Stimulated activated CD4-positive, alpha-beta T cell treated with anti-CD3 and anti-CD28 coated beads, TNF-alpha, amount 100 ng/mL, for 4 hours (primary cell): ENCODE results near the gene TRAPPC14.
"Not testable (repeated sequence)": the region's sequence is repeated elsewhere in the genome, so short reads cannot be mapped to it uniquely, and the experiment has no call there.

Experiments used
- DNase-seq, 3 experiments: peaks; one replicate each; pipeline ENCODE4 v3.0.0-alpha.2; 2020; ENCODE audit warnings: low read depth in 3 of 3

TRAPPC14 gene

GRCh38 chr7:100154651-100155491, 3.7 kb downstream of the TRAPPC14 start:
- DNase-seq, result no peak

GRCh38 chr7:100153708-100154535, 4.6 kb downstream of the TRAPPC14 start:
- DNase-seq, result no peak

DNA sequence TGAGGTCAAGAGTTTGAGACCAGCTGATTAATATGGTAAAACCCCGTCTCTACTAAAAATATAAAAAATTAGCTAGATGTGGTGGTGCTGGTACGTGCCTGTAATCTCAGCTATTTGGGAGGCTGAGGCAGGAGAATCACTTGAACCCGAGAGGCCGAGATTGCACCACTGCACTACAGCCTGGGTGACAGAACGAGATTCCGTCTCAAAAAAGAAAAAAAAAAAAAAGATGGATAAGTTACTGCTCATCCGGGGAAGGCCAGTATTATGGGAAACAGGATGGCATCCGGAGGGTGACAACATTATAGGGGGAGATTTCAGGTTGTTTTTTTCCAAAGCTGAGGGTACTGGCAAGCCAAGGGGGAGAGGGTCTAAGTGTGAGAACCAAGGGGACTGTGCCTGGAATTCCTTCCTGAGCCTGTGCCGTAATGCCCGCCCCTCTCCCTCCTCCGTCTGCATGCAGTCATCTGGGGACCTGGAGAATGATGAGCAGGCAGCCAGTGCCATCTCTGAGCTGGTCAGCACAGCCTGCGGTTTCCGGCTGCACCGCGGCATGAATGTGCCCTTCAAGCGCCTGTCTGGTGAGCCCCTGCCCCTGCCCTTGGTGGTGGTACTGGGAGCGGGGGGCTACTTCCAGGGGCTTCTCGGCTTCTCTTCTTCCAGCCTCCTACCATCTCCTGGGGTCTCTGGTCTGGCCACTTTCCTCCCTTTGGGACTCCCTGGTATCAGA, 5.4 kb downstream of the TRAPPC14 start:
- DNase-seq, result no peak

GRCh38 chr7:100152404-100152803, 6.1 kb downstream of the TRAPPC14 start:
- no peak for DNase-seq

GRCh38 chr7:100148559-100149328, 9.8 kb downstream of the TRAPPC14 start, which contains the start of gene LAMTOR4:
Gene LAMTOR4 (plus strand): TSS chr7:100148918. CDS start chr7:100148973, 55 bp downstream.
- DNase-seq, result peak; percentile 82 to 97 (median 95)

- no peak for DNase-seq
Measured at GRCh38 chr7:100148225-100148558, 10.3 kb downstream of the TRAPPC14 start.

DNA sequence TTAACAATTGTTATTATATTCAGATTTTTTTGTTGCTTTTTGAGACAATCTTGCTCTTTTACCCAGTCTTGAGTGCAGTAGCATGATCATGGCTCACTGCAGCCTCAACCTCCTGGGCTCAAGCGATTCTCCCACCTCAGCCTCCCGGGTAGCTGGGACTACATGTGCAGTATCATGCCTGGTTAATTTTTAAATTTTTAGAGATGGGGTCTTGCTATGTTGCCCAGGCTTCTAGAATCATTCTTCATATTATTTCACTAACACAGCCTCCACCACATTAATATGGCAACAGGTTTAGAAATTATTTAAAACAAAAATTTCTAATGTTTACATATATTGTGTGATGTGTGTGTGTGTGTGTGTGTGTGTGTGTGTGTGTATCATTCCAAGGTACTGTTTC, 11.2 kb downstream of the TRAPPC14 start:
- DNase-seq, result no peak

- DNase-seq, result not testable (repeated sequence)
Measured at GRCh38 chr7:100146350-100146749, 12.2 kb downstream of the TRAPPC14 start.

- DNase-seq, result no peak
Measured at GRCh38 chr7:100142461-100142860, 16.1 kb downstream of the TRAPPC14 start.

GRCh38 chr7:100141555-100141949, 17.0 kb downstream of the TRAPPC14 start:
- no peak for DNase-seq

- DNase-seq, result no peak
Measured at GRCh38 chr7:100137851-100138760, 20.4 kb downstream of the TRAPPC14 start.

DNA sequence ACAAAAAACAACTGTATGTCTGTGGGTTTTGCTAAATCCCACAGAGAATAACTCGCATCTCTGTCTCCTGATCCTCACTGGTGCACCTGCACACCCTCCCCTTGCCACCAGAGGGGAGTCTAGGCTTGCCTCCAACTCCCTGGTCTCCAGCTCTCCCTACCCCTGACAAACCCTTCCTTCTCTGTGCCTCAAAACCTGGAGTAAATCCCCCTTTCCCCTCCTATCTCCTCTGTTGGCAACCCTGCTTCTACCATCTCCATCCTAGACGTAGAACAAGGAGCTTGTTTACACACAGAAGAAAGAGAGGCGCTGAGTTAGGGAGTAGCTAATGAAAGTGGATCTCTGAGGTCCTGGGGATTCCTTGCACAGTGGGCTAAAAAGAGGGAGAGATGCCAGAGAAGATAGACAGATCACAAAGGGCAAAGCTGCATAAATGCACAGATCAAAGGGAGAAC, 25.8 kb downstream of the TRAPPC14 start:
- peak in 2 of 3 experiments; percentile 40 to 46 for DNase-seq

- DNase-seq, result no peak
Measured at GRCh38 chr7:100132126-100132525, 26.4 kb downstream of the TRAPPC14 start.

GRCh38 chr7:100130608-100131453, 27.7 kb downstream of the TRAPPC14 start:
- DNase-seq, result peak; percentile 64 to 74 (median 74)

DNA sequence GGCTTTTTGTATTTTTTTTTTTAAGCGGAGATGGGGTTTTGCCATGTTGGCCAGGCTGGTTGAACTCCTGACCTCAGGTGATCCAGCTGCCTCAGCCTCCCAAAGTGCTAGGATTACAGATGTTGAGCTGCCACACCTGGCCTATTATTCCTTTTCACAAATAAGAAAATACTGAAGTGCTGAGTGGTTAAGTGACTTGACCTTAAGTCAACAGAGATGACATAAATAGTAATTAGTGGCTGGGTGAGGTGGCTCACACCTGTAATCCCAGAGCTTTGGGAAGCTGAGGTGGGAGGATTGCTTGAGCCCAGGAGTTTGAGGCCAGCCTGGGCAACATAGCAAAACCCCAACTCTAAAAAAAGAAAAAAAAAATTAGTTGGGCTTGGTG, 28.3 kb downstream of the TRAPPC14 start:
- not testable (repeated sequence) for DNase-seq

GRCh38 chr7:100128637-100128963, 29.9 kb downstream of the TRAPPC14 start:
- no peak for DNase-seq

DNA sequence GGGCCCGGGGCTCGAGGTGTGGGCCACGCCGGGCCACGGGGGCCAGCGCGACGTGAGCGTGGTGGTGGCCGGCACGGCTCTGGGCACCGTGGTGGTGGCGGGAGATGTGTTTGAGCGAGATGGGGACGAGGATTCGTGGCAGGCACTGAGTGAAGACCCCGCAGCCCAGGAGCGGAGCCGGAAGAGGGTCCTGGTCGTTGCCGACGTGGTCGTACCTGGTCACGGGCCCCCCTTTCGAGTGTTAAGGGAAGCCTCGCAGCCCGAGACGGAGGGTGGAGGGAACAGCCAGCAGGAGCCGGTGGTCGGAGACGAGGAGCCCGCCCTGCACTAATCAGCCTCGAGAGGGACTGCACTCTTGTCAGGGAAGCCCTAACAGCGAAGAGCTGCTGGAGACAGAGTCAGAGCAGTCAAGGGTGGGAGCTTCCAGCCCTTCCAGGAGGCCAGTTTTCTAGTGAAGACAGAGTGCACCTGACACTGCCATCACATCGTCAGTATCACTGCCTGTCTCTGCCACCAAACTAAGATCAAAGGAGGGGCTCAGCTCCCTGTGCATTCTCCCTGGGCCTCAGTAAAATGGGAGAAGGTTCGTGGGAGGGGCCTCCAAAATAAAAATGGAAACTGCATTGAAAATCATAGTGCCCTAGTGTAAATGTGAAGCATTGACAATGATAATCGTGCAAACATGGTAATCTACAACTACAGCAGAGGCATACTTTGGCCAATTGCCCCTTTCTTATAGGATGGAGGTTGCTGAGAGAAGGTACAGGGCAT, 30.5 kb downstream of the TRAPPC14 start:
- no peak for DNase-seq
